Mucosa of stomach (tissue), 1 donor: Measurements from ENCODE around the gene RAI14.
A peak's percentile ranks its signal among the peaks of the same experiment; 100 is the strongest.

ENCODE experiments used
- H3K27me3 ChIP-seq: one replicate; pipeline ENCODE4 v1.7.0; 2013; ENCODE audit warnings: mild to moderate bottlenecking, low read length; ENCODE audit not compliant: control insufficient read depth, insufficient read depth
- H3K36me3 ChIP-seq: one replicate; pipeline ENCODE4 v1.7.0; 2013; ENCODE audit warnings: low read length; ENCODE audit not compliant: control insufficient read depth, insufficient read depth
- H3K4me1 ChIP-seq: one replicate; pipeline ENCODE4 v1.7.0; 2013; ENCODE audit warnings: mild to moderate bottlenecking, low read length; ENCODE audit not compliant: control insufficient read depth, insufficient read depth
- H3K4me3 ChIP-seq: one replicate; pipeline ENCODE4 v1.7.0; 2013; ENCODE audit warnings: low read length
- H3K9ac ChIP-seq: one replicate; pipeline ENCODE4 v1.7.0; 2013; ENCODE audit warnings: mild to moderate bottlenecking, low read length, moderate library complexity
- H3K9me3 ChIP-seq: one replicate; pipeline ENCODE4 v1.7.0; 2013; ENCODE audit warnings: mild to moderate bottlenecking, low read length, moderate library complexity; ENCODE audit not compliant: control insufficient read depth
- donor health status: Pancreatic carcinoma.

The RAI14 gene

GRCh38 chr5:34833090-34833489 is 177.0 kb downstream of the RAI14 start:
- H3K27me3 ChIP-seq: no peaks in the 10 kb centered on the region
- H3K4me3 ChIP-seq: no peak overlapping the region
- H3K36me3 ChIP-seq: no peaks in the 10 kb centered on the region
- H3K4me1 ChIP-seq: peaks cover under 1% of the 10 kb centered on the region
- no peaks in the 10 kb centered on the region for H3K9me3 ChIP-seq
- no peak overlapping the region for H3K9ac ChIP-seq

- no peak overlapping the region for H3K9ac ChIP-seq
These were observed 178.1 kb downstream of the RAI14 start for GRCh38 chr5:34833976-34834793.

GRCh38 chr5:34834794-34835089 is 178.6 kb downstream of the RAI14 start:
- no peak overlapping the region for H3K9ac ChIP-seq
- H3K27me3 ChIP-seq: no peaks in the 10 kb centered on the region
- no peak overlapping the region for H3K4me3 ChIP-seq
- no peaks in the 10 kb centered on the region for H3K9me3 ChIP-seq
- peaks cover 7% of the 10 kb centered on the region for H3K4me1 ChIP-seq
- H3K36me3 ChIP-seq: no peaks in the 10 kb centered on the region

More at GRCh38 chr5:34833976-34834793, 178.1 kb downstream of the RAI14 start:
- Histone ChIP-seq H3K4me1 (peaks cover 7% of the 10 kb centered on the region), H3K4me3 (no peak overlapping the region), H3K9me3 (no peaks in the 10 kb centered on the region), H3K36me3 (no peaks in the 10 kb centered on the region), H3K27me3 (no peaks in the 10 kb centered on the region)

DNA sequence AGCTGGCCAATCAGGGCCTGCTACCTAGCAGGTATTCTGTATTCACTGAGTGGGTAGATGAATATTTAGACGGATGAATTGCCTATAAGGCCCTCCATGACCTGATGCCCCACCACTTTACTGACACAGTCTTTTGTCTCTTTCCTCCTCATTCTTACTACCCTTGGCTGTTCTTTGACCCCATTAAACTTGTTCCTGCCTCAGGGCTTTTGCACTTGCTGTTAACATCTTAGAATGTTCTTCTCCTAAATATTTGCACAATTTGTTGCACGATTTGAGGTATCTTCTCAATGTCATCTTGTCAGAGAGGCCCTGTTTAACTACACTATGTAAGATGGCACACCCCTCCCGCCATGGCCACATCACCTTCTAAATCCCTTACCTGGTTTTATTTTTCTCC is 179.5 kb downstream of the RAI14 start:
- Histone ChIP-seq H3K27me3 (no peaks in the 10 kb centered on the region), H3K9ac (no peak overlapping the region), H3K36me3 (no peaks in the 10 kb centered on the region), H3K4me1 (peaks cover 7% of the 10 kb centered on the region), H3K9me3 (no peaks in the 10 kb centered on the region), H3K4me3 (no peak overlapping the region)

- peaks cover 7% of the 10 kb centered on the region for H3K4me1 ChIP-seq
- H3K4me3 ChIP-seq: peak within 1 kb of the TSS; percentile 66
- no peaks in the 10 kb centered on the region for H3K36me3 ChIP-seq
- H3K27me3 ChIP-seq: peaks cover 14% of the 10 kb centered on the region
- no peaks in the 10 kb centered on the region for H3K9me3 ChIP-seq
- H3K9ac ChIP-seq: peak within 1 kb of the TSS; percentile 73
These were observed 182.9 kb downstream of the RAI14 start, which contains the start of gene TTC23L for GRCh38 chr5:34838785-34839714. TSS of gene TTC23L (plus strand) at chr5:34839164. CDS start at chr5:34840672, 1,508 bp downstream.

GRCh38 chr5:34841816-34842215 is 185.7 kb downstream of the RAI14 start:
- H3K4me3 ChIP-seq: no peak overlapping the region
- H3K4me1 ChIP-seq: peaks cover 7% of the 10 kb centered on the region
- H3K9me3 ChIP-seq: no peaks in the 10 kb centered on the region
- peaks cover 23% of the 10 kb centered on the region for H3K27me3 ChIP-seq
- H3K36me3 ChIP-seq: no peaks in the 10 kb centered on the region
- H3K9ac ChIP-seq: no peak overlapping the region

- Histone ChIP-seq H3K4me1 (peaks cover 7% of the 10 kb centered on the region), H3K9ac (no peak overlapping the region), H3K36me3 (no peaks in the 10 kb centered on the region), H3K9me3 (no peaks in the 10 kb centered on the region), H3K27me3 (peaks cover 27% of the 10 kb centered on the region), H3K4me3 (no peak overlapping the region)
These were observed 186.4 kb downstream of the RAI14 start for GRCh38 chr5:34842554-34842953.

DNA sequence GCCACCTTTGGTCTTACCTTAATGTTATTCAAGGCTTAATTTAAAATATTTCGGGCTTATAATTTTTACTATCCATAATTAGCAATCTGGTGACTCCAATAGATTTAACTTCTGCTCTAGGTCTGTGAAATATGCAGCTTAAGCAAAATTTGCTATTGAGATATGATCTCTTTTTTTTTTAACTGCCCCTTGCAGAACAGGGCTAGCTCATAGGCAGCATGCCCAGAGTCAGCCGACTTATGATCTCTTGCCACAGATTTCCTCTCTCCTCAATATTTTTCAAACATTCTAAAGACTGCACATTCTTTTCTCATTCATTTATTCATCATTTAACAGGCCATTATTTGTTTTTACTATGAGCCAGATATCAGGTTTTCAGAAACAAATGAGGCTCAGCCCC is 187.4 kb downstream of the RAI14 start:
- Histone ChIP-seq H3K9ac (no peak overlapping the region), H3K9me3 (no peaks in the 10 kb centered on the region), H3K36me3 (no peaks in the 10 kb centered on the region), H3K4me3 (no peak overlapping the region), H3K4me1 (peaks cover 2% of the 10 kb centered on the region), H3K27me3 (peaks cover 27% of the 10 kb centered on the region)

- Histone ChIP-seq H3K4me1 (no peaks in the 10 kb centered on the region), H3K9me3 (no peaks in the 10 kb centered on the region), H3K36me3 (no peaks in the 10 kb centered on the region), H3K27me3 (peaks cover 27% of the 10 kb centered on the region), H3K9ac (no peak overlapping the region), H3K4me3 (no peak overlapping the region)
These were observed 188.0 kb downstream of the RAI14 start for GRCh38 chr5:34844106-34844505.

DNA sequence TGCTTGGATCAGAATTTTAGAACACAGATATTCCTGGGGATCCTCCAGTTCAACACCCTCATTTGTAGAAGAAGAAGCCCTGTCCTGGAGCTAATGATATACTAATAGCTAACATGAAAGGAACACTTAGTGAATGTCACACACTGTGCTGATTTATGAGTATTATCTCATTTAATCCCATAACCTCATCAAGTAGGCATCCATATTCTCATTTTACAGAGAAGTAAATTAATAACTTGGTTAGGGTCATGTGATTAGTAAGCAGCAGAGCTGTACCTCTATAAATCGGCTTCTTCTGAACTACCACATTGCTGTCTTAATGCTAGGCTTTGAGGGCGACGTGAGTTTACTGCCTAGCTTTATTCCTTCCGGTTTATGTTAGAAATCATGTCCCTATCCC is 188.9 kb downstream of the RAI14 start:
- no peaks in the 10 kb centered on the region for H3K4me1 ChIP-seq

GRCh38 chr5:34847056-34847455 is 190.9 kb downstream of the RAI14 start:
- H3K36me3 ChIP-seq: no peaks in the 10 kb centered on the region
- peaks cover 34% of the 10 kb centered on the region for H3K27me3 ChIP-seq
- no peaks in the 10 kb centered on the region for H3K9me3 ChIP-seq
- H3K4me1 ChIP-seq: no peaks in the 10 kb centered on the region
- H3K4me3 ChIP-seq: no peak overlapping the region
- H3K9ac ChIP-seq: no peak overlapping the region

More for the DNA sequence above, 188.9 kb downstream of the RAI14 start:
- no peaks in the 10 kb centered on the region for H3K36me3 ChIP-seq
- H3K9ac ChIP-seq: no peak overlapping the region
- H3K4me3 ChIP-seq: no peak overlapping the region
- peaks cover 30% of the 10 kb centered on the region for H3K27me3 ChIP-seq
- no peaks in the 10 kb centered on the region for H3K9me3 ChIP-seq

GRCh38 chr5:34847552-34847951 is 191.4 kb downstream of the RAI14 start:
- no peaks in the 10 kb centered on the region for H3K4me1 ChIP-seq
- H3K9ac ChIP-seq: no peak overlapping the region
- H3K27me3 ChIP-seq: peaks cover 30% of the 10 kb centered on the region
- H3K4me3 ChIP-seq: no peak overlapping the region
- no peaks in the 10 kb centered on the region for H3K36me3 ChIP-seq
- no peaks in the 10 kb centered on the region for H3K9me3 ChIP-seq
